ENCODE data around the gene NOS1. TPM values are rescaled to one million over a fixed set of nuclear protein-coding genes. Genes with fewer than 3 reads are reported as not detected.
A peak's percentile ranks its signal among the peaks of the same experiment; 100 is the strongest.

Gene NOS1
- total RNA-seq, 1 experiment from 2014 or later, result 0.14 TPM

GRCh38 chr12:117342682-117343081 is 18.7 kb downstream of the NOS1 start:
- in situ Hi-C loops (cut with HindIII; ENCODE audit: low pct_unique_long_range_greater_than_20kb, low sequenced_read_pairs), result no loop called here
- DNase-seq (ENCODE audit: low read depth), result peak; percentile 15

DNA sequence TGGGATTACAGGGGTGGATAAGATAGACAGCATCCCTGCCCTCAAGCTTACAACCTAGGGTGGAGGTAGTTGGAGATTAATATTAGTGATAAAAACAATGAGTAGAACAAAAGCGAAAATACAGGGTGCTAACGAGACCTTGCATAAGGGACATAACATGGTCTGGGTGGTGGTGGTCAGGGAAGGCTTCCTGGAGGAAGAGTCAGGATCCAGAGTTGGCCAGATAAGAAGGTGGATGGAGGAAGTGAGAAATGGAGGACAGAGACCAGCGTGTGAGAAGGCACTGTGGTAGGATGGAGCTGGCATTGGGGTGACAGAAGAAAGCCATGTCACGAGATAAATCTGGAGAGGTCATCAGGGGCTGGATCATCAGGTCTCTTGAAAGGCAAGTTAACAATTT is 19.2 kb downstream of the NOS1 start:
- no peak for DNase-seq (ENCODE audit: low read depth)
- in situ Hi-C loops (cut with HindIII; ENCODE audit: low pct_unique_long_range_greater_than_20kb, low sequenced_read_pairs), result no loop called here

GRCh38 chr12:117339104-117339503 is 22.3 kb downstream of the NOS1 start:
- in situ Hi-C loops (cut with HindIII; ENCODE audit: low pct_unique_long_range_greater_than_20kb, low sequenced_read_pairs), result no loop called here
- DNase-seq (ENCODE audit: low read depth), result no peak

DNA sequence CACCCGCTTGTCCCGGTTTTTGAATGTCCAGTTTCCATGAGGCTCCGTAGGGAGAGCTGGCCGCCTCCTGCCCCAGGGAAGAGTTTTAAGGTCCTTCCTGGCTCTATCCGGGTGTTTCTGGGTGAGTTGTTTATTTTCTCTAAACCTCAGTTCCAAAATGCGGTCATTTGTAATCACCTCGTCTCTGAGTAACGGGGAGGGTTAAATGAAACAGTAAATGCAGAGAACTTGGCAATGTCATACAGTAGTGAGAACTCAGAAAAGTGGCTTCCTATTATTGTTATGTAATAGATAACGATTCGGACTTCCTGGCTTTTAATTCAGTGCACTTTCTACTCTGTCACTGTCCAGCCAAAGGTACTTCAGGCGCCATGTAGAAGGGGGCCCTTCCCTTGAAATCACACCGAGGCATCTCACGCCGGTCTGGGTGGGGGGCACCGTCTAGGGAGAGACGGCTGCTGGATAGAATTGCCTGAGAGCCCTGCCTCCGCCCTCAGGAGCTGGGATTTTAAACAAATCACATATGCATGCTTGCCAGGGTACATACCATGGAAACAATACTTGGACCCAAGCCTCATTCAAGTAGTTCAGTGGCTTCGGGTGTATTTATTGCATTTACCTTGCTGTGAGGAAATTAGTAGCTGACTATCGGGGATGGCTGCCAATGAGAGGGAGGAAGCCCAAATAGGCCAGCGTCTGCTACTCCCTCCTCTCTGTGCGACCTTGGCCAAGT is 26.4 kb downstream of the NOS1 start:
- in situ Hi-C loops (cut with HindIII; ENCODE audit: low pct_unique_long_range_greater_than_20kb, low sequenced_read_pairs), result no loop called here
- no peak for DNase-seq (ENCODE audit: low read depth)

DNA sequence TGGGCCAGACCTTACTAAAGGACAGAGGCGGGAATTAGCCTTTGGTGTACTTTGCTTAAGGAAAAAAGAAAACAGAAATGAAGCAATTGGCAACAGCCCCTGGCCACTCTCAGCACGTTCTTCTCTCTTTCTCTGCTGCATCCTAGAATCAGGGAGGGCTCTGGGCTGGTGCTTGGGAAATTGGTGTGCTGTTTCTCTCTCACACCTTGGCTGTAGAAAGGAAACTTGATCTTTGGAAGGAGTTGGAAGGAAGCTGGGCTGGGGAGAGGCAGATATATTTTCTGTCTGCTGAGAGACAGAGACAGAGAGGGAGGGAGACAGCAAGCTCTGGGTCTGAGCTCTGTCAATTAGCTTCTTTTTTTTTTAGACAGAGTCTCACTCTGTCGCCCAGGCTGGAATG is 27.4 kb downstream of the NOS1 start:
- in situ Hi-C loops (cut with HindIII; ENCODE audit: low pct_unique_long_range_greater_than_20kb, low sequenced_read_pairs), result no loop called here
- no peak for DNase-seq (ENCODE audit: low read depth)

DNA sequence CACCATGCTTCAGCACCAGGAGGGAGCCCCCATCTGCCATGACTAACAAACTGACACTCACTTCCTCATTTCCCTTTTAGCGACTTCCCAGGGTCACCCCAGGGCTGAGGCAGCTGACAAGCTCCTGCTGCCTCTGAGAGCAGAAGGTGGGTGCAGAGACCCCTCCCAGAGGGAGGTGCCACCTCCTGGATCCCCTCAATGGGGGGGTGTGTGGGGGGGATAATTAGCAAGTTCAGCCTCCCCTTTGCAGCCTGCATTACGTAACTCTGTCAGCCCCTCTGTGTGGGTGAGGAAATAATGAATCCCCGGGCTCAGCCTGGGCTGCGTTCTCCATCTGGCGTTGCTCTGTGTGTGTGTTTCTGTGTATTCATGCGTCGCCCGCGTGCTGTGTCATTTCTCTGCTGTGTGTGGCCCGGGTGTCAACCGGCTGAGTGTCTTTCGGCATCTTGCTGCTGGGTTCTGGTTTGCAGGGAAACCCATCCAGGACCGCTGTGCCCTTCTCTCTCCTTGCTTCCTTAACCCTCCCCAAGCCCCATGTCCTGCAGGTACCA is 28.0 kb downstream of the NOS1 start:
- in situ Hi-C loops (cut with HindIII; ENCODE audit: low pct_unique_long_range_greater_than_20kb, low sequenced_read_pairs), result no loop called here
- DNase-seq (ENCODE audit: low read depth), result no peak

DNA sequence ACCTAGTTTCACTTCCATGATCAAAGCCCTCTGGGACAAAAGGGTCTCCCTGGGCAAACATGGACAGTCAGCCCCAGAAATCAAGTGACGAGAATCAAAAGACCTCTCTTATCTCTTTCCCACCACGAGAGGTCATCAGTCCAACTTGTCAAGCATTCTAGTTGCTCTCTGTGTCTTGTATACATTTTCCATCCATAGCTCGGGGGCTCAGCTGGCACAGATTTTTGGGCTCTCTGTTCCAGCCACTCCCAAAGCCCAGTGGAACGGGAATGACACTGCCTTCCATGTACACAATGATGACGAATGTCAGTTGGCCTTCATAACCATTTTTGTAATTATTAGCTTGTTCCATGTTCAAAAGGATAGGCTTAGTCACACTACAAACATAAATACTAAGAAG is 29.7 kb downstream of the NOS1 start:
- DNase-seq (ENCODE audit: low read depth), result no peak
- in situ Hi-C loops (cut with HindIII; ENCODE audit: low pct_unique_long_range_greater_than_20kb, low sequenced_read_pairs), result no loop called here

GRCh38 chr12:117330441-117331113 is 30.8 kb downstream of the NOS1 start:
- in situ Hi-C loops (cut with HindIII; ENCODE audit: low pct_unique_long_range_greater_than_20kb, low sequenced_read_pairs), result no loop called here
- DNase-seq (ENCODE audit: low read depth), result no peak

DNA sequence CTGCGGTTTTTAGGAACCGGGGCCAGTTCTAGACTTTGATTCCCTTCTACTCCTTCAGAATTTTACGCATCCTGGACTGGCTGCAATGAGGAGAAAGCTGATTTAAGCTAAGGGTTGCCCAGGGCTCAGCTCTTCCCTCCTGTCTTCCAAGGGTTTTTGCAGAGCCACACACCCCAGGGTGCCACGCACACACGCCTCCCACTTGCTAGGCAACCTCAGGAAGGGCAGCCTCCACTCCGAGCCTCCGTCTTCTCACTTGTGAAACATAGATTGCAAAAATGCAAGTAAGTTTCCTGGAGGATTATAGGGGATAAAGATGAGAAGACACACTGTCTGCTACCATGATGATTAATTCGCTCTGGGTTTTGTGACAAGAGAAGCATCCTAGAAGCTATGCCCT is 31.7 kb downstream of the NOS1 start:
- in situ Hi-C loops (cut with HindIII; ENCODE audit: low pct_unique_long_range_greater_than_20kb, low sequenced_read_pairs), result no loop called here
- DNase-seq (ENCODE audit: low read depth), result no peak

- in situ Hi-C loops (cut with HindIII; ENCODE audit: low pct_unique_long_range_greater_than_20kb, low sequenced_read_pairs), result no loop called here
- DNase-seq (ENCODE audit: low read depth), result no peak
Observed at GRCh38 chr12:117328556-117329100, 32.8 kb downstream of the NOS1 start.

- in situ Hi-C loops (cut with HindIII; ENCODE audit: low pct_unique_long_range_greater_than_20kb, low sequenced_read_pairs), result no loop called here
- DNase-seq (ENCODE audit: low read depth), result no peak
Observed at GRCh38 chr12:117322428-117322827, 39.0 kb downstream of the NOS1 start.

DNA sequence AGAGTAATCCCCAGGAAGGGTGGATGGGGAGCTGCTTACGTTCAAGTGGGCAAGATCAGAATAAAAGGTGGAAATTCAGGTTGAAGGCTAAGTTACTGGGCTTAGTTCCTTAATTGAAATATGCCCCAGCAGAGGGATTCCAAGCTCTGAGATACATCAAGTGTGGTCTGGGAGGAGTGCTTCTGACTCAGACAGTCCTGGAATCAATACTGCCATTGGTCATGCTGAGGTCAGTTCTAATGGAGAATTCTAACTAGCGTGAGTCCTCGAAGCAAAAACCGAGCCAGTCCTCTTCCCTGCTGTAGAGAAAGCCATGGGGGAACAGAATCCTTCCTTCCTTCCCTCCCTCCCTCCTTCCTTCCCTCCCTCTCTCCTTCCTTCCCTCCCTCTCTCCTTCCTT is 39.9 kb downstream of the NOS1 start:
- in situ Hi-C loops (cut with HindIII; ENCODE audit: low pct_unique_long_range_greater_than_20kb, low sequenced_read_pairs), result no loop called here
- no peak for DNase-seq (ENCODE audit: low read depth)

DNA sequence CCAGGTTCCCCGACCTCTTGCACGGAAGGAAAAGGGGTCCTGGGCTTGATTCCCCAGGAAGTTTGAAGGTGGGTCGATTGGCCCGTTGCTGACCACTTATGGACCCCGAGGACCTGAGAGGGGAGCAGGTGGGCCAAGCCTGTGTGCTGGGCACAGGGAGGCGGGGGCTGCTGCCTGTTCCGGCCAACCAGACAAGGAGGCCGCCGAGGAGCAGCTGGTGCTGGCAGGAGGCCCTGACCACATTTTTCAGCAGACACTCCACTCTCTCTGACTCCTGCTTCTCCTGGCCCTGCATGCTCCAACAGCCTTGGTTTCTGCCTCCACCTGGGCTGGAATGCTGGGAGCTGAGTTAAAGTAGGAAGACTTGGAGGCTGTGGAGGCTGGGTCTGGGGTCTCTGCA is 42.8 kb downstream of the NOS1 start:
- in situ Hi-C loops (cut with HindIII; ENCODE audit: low pct_unique_long_range_greater_than_20kb, low sequenced_read_pairs), result no loop called here

DNA sequence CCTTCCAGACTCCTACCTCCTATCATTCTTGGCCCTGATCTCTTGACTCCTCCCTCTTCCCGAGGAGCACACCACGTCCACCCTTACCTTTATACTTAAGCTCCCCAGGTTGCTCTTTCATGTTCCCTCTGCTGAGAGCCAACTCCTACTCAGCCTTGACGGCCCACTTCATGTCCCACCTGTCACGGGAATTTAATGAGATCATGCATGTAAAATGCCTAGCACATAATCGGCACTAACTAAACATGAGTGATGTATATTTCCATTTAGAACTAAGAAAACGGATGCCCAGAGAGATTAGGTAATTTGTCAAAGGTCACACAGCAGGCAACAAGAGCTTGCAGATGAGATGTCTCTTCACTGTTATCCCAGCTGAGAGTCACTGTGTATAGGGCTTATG is 45.1 kb downstream of the NOS1 start:
- in situ Hi-C loops (cut with HindIII; ENCODE audit: low pct_unique_long_range_greater_than_20kb, low sequenced_read_pairs), result no loop called here
- no peak for DNase-seq (ENCODE audit: low read depth)

More for the DNA sequence above, 42.8 kb downstream of the NOS1 start:
- no peak for DNase-seq (ENCODE audit: low read depth)

DNA sequence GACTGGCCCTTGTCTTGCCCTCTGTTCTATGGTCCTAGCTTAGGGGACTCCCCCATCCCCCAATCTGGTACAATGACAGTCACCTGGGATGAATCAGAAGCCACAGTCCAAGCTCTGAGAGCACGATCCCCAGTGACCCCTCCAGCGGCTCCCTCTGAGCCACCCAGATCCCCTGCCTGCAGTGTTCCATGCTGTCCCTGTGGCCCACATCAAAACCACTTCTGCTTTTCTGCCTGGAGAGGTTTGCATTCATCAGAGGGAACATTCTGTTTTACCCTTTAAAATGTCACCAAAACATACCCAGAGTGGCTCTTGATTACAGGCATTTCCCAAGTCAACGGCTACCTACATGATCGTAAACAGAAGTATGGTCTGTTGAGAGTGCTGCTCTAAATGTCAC is 47.5 kb downstream of the NOS1 start:
- DNase-seq (ENCODE audit: low read depth), result no peak
- in situ Hi-C loops (cut with HindIII; ENCODE audit: low pct_unique_long_range_greater_than_20kb, low sequenced_read_pairs), result no loop called here

DNA sequence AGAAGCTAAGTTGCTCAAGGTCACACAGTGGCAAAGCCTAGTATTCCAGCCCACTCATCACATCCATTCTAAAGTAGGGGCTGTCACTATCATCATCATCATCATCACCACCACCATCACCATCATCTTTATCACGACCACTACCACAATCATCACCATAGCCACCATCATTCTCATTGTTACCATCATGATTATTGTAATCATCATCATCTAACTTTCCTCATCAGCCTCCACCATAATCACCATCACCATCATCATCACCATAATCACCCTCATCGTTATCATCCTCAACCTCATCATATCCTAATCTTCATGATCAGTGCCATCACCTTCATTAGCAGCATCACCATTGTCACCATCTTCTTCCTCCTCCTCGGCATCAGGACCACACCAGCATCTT is 48.7 kb downstream of the NOS1 start:
- in situ Hi-C loops (cut with HindIII; ENCODE audit: low pct_unique_long_range_greater_than_20kb, low sequenced_read_pairs), result no loop called here
- no peak for DNase-seq (ENCODE audit: low read depth)

GRCh38 chr12:117309276-117309925 is 52.0 kb downstream of the NOS1 start:
- in situ Hi-C loops (cut with HindIII; ENCODE audit: low pct_unique_long_range_greater_than_20kb, low sequenced_read_pairs), result no loop called here
- DNase-seq (ENCODE audit: low read depth), result no peak

DNA sequence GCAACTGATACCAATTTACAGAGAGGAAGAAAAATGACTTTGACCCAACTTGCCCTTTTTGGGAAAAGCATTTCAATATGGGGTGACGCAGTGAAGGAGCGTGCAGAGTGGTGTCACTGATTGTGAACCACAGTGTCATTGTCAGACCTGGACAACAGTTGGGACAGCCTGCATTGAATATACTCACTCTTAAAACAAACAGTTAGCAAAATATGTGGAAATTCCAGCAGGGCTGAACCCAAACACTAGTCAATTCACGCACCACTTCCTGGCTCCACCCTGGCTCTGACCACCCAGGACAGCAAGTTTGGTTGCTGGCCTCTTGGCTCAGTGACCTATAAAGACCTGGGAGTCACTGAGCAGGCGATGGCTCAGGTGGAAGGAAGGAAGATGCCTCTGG is 61.3 kb downstream of the NOS1 start:
- in situ Hi-C loops (cut with HindIII; ENCODE audit: low pct_unique_long_range_greater_than_20kb, low sequenced_read_pairs), result no loop called here

GRCh38 chr12:117298648-117299225 is 62.7 kb downstream of the NOS1 start:
- no peak for DNase-seq (ENCODE audit: low read depth)
- in situ Hi-C loops (cut with HindIII; ENCODE audit: low pct_unique_long_range_greater_than_20kb, low sequenced_read_pairs), result no loop called here

More for the DNA sequence above, 61.3 kb downstream of the NOS1 start:
- peak; percentile 46 for DNase-seq (ENCODE audit: low read depth)
